ENCODE results near the gene MEIOB. TPM values are rescaled to one million over a fixed set of nuclear protein-coding genes. Genes with fewer than 3 reads are reported as not detected.
A peak's percentile ranks its signal among the peaks of the same experiment; 100 is the strongest.

MEIOB gene
- polyA plus RNA-seq, 1 donor from 2014 or later: not detected

- no peak overlapping the region for H3K4me3 Mint-ChIP-seq
- peaks cover 19% of the 10 kb centered on the region for H3K27me3 Mint-ChIP-seq
- H3K27ac Mint-ChIP-seq: no peak overlapping the region
- peaks cover 0 to 3% (median 1%) of the 10 kb centered on the region in 3 donors for H3K4me1 Mint-ChIP-seq
- H3K9me3 Mint-ChIP-seq: no peaks in the 10 kb centered on the region
- peaks cover 2% of the 10 kb centered on the region for H3K36me3 Mint-ChIP-seq
These were observed 1.4 kb downstream of the MEIOB start for GRCh38 chr16:1870365-1871082.

- H3K4me3 Mint-ChIP-seq: no peak overlapping the region
- no peaks in the 10 kb centered on the region for H3K4me1 Mint-ChIP-seq
- peaks cover 14% of the 10 kb centered on the region for H3K27me3 Mint-ChIP-seq
- H3K9me3 Mint-ChIP-seq: no peaks in the 10 kb centered on the region
- no peaks in the 10 kb centered on the region for H3K36me3 Mint-ChIP-seq
- no peak overlapping the region for H3K27ac Mint-ChIP-seq
These were observed 5.9 kb downstream of the MEIOB start for GRCh38 chr16:1865902-1866690.

- Mint-ChIP-seq H3K36me3 (no peaks in the 10 kb centered on the region), H3K4me1 (no peaks in the 10 kb centered on the region), H3K4me3 (no peak overlapping the region), H3K27ac (no peak overlapping the region), H3K27me3 (peaks cover 13% of the 10 kb centered on the region), H3K9me3 (no peaks in the 10 kb centered on the region)
These were observed 8.1 kb downstream of the MEIOB start for GRCh38 chr16:1863681-1864460.

GRCh38 chr16:1862394-1862793 is 9.6 kb downstream of the MEIOB start:
- H3K27me3 Mint-ChIP-seq: peaks cover 22% of the 10 kb centered on the region
- no peaks in the 10 kb centered on the region for H3K9me3 Mint-ChIP-seq
- no peak overlapping the region for H3K4me3 Mint-ChIP-seq
- H3K36me3 Mint-ChIP-seq: no peaks in the 10 kb centered on the region
- H3K4me1 Mint-ChIP-seq: peaks cover 0 to 2% (median 0%) of the 10 kb centered on the region in 3 donors
- no peak overlapping the region for H3K27ac Mint-ChIP-seq

GRCh38 chr16:1861730-1862129 is 10.2 kb downstream of the MEIOB start:
- H3K36me3 Mint-ChIP-seq: no peaks in the 10 kb centered on the region
- H3K27me3 Mint-ChIP-seq: peaks cover 29% of the 10 kb centered on the region
- H3K9me3 Mint-ChIP-seq: no peaks in the 10 kb centered on the region
- H3K4me1 Mint-ChIP-seq: peaks cover 0 to 2% (median 0%) of the 10 kb centered on the region in 3 donors
- no peak overlapping the region for H3K4me3 Mint-ChIP-seq
- no peak overlapping the region for H3K27ac Mint-ChIP-seq

- Mint-ChIP-seq H3K36me3 (no peaks in the 10 kb centered on the region), H3K4me1 (peaks cover 0 to 2% (median 0%) of the 10 kb centered on the region in 3 donors), H3K4me3 (no peak overlapping the region), H3K9me3 (no peaks in the 10 kb centered on the region), H3K27me3 (peaks cover 33% of the 10 kb centered on the region), H3K27ac (no peak overlapping the region)
These were observed 12.3 kb downstream of the MEIOB start for GRCh38 chr16:1859650-1860049.

- H3K4me3 Mint-ChIP-seq: no peak overlapping the region
- H3K27ac Mint-ChIP-seq: no peak overlapping the region
- H3K27me3 Mint-ChIP-seq: peaks cover 33% of the 10 kb centered on the region
- H3K9me3 Mint-ChIP-seq: no peaks in the 10 kb centered on the region
- H3K4me1 Mint-ChIP-seq: peaks cover 0 to 2% (median 0%) of the 10 kb centered on the region in 3 donors
- no peaks in the 10 kb centered on the region for H3K36me3 Mint-ChIP-seq
These were observed 13.6 kb downstream of the MEIOB start for GRCh38 chr16:1858189-1858865.

GRCh38 chr16:1857433-1858097 is 14.4 kb downstream of the MEIOB start:
- Mint-ChIP-seq H3K27ac (no peak overlapping the region), H3K9me3 (no peaks in the 10 kb centered on the region), H3K4me1 (peaks cover 0 to 2% (median 0%) of the 10 kb centered on the region in 3 donors), H3K27me3 (peaks cover 33% of the 10 kb centered on the region), H3K36me3 (no peaks in the 10 kb centered on the region), H3K4me3 (no peak overlapping the region)

GRCh38 chr16:1851793-1852192 is 20.2 kb downstream of the MEIOB start:
- H3K27ac Mint-ChIP-seq: no peak overlapping the region
- H3K36me3 Mint-ChIP-seq: no peaks in the 10 kb centered on the region
- no peak overlapping the region for H3K4me3 Mint-ChIP-seq
- no peaks in the 10 kb centered on the region for H3K9me3 Mint-ChIP-seq
- no peaks in the 10 kb centered on the region for H3K4me1 Mint-ChIP-seq
- peaks cover 8% of the 10 kb centered on the region for H3K27me3 Mint-ChIP-seq

GRCh38 chr16:1850981-1851380 is 21.0 kb downstream of the MEIOB start:
- Mint-ChIP-seq H3K9me3 (no peaks in the 10 kb centered on the region), H3K4me3 (no peak overlapping the region), H3K27ac (no peak overlapping the region), H3K4me1 (no peaks in the 10 kb centered on the region), H3K27me3 (peaks cover 6% of the 10 kb centered on the region), H3K36me3 (no peaks in the 10 kb centered on the region)

- Mint-ChIP-seq H3K4me3 (no peak overlapping the region), H3K27ac (no peak overlapping the region), H3K27me3 (peaks cover 7% of the 10 kb centered on the region), H3K9me3 (no peaks in the 10 kb centered on the region), H3K36me3 (no peaks in the 10 kb centered on the region), H3K4me1 (no peaks in the 10 kb centered on the region)
These were observed 25.5 kb downstream of the MEIOB start for GRCh38 chr16:1846416-1846815.

- Mint-ChIP-seq H3K27ac (no peak overlapping the region), H3K9me3 (no peaks in the 10 kb centered on the region), H3K4me3 (no peak overlapping the region), H3K36me3 (no peaks in the 10 kb centered on the region), H3K4me1 (no peaks in the 10 kb centered on the region), H3K27me3 (peaks cover 7% of the 10 kb centered on the region)
These were observed 26.0 kb downstream of the MEIOB start for GRCh38 chr16:1845985-1846384.

- Mint-ChIP-seq H3K27me3 (no peaks in the 10 kb centered on the region), H3K9me3 (peaks cover 0 to 2% (median 0%) of the 10 kb centered on the region in 3 donors), H3K36me3 (peaks cover 3% of the 10 kb centered on the region), H3K27ac (peak overlapping the region in 1 of 3 donors; percentile 23), H3K4me3 (no peak overlapping the region), H3K4me1 (no peaks in the 10 kb centered on the region)
These were observed 32.4 kb downstream of the MEIOB start for GRCh38 chr16:1839554-1839953.

GRCh38 chr16:1834096-1834495 is 37.9 kb downstream of the MEIOB start:
- H3K4me1 Mint-ChIP-seq: peaks cover 0 to 8% (median 5%) of the 10 kb centered on the region in 3 donors
- peaks cover 4% of the 10 kb centered on the region for H3K36me3 Mint-ChIP-seq
- H3K27me3 Mint-ChIP-seq: no peaks in the 10 kb centered on the region
- no peak overlapping the region for H3K27ac Mint-ChIP-seq
- no peak overlapping the region for H3K4me3 Mint-ChIP-seq
- H3K9me3 Mint-ChIP-seq: no peaks in the 10 kb centered on the region
